Fibroblast of villous mesenchyme (primary cell): ENCODE data around the gene TSKU. TPM values are rescaled to one million over a fixed set of nuclear protein-coding genes. Genes with fewer than 3 reads are reported as not detected.

Source experiments
- DNase-seq: peaks from one replicate; pipeline ENCODE4 v3.0.0-alpha.2; 2010; ENCODE audit warnings: low read depth
- H3K4me3 ChIP-seq: 2 replicates; pipeline ENCODE4 v1.5.1; 2011; ENCODE audit warnings: low read depth, mild to moderate bottlenecking, low read length
- total RNA-seq: library from RNA; depleted of rRNA; stranded (reverse); fragments of >200 nt; gene quantifications from 2 replicates; pipeline ENCODE4 v1.2.3, GENCODE V29; 2012
- TF ChIP-seq, protein P1 (sequence below): IDR thresholded peaks from 2 replicates; pipeline ENCODE4 v1.5.1; 2012; ENCODE audit warnings: low read depth, mild to moderate bottlenecking, low read length; ENCODE audit not compliant: insufficient read depth

Gene TSKU
- total RNA-seq, 1 donor: 18.6 TPM

DNA sequence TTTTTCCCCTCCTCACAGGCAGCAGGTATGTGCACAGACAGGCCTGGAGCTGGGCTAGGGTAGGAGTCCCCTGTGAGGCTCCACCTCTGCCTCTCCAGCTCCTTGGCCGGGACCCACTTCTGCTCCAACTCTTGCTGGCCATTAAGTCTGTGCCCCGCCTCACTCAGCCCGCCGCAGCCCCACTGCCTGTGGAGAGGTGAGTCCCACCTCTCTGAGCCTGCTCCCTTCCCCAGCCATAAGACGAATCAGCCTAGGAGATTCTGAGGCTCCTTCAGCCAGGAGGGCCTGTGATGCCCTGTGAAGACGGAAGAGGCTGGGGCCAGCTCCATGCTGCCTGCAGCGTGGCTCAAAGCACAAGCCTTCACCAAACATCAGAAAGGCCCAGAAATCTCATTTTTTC, 23.0 kb downstream of the TSKU start:
- no peak overlapping the region for H3K4me3 ChIP-seq

DNA sequence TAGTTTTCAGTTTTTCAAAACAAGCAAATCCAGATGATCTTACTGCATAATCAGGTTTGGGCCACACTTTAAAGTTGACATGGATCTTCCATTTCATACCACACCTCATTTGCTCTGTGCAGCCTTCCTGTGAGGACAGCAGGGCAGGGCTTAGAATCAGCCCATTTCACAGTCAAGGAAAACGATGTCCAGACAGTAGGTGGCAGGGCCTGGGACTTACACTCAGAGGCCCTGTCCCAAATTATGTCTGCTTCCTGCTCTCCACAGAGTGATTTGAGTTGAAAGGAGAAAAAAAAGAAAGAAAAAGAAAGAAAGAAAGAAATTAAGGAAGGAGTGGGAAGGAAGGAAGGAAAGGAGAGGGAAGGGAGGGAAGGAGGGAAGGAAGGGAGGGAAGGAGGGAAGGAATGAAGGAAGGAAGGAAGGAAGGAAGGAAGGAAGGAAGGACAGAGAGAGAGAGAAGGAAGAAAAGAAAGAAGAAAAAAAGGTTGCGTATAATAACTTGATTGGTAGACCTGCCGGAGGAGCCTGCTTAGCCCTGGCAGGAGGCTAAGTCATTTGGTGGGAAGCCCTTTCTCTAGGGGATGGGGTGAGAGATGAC, 23.6 kb downstream of the TSKU start:
- TF ChIP-seq, protein P1, sequence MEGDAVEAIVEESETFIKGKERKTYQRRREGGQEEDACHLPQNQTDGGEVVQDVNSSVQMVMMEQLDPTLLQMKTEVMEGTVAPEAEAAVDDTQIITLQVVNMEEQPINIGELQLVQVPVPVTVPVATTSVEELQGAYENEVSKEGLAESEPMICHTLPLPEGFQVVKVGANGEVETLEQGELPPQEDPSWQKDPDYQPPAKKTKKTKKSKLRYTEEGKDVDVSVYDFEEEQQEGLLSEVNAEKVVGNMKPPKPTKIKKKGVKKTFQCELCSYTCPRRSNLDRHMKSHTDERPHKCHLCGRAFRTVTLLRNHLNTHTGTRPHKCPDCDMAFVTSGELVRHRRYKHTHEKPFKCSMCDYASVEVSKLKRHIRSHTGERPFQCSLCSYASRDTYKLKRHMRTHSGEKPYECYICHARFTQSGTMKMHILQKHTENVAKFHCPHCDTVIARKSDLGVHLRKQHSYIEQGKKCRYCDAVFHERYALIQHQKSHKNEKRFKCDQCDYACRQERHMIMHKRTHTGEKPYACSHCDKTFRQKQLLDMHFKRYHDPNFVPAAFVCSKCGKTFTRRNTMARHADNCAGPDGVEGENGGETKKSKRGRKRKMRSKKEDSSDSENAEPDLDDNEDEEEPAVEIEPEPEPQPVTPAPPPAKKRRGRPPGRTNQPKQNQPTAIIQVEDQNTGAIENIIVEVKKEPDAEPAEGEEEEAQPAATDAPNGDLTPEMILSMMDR: no peak
- DNase-seq: no peak
- H3K4me3 ChIP-seq: no peak overlapping the region

More for the DNA sequence above, 23.0 kb downstream of the TSKU start:
- TF ChIP-seq, protein P1: no peak
- no peak for DNase-seq

DNA sequence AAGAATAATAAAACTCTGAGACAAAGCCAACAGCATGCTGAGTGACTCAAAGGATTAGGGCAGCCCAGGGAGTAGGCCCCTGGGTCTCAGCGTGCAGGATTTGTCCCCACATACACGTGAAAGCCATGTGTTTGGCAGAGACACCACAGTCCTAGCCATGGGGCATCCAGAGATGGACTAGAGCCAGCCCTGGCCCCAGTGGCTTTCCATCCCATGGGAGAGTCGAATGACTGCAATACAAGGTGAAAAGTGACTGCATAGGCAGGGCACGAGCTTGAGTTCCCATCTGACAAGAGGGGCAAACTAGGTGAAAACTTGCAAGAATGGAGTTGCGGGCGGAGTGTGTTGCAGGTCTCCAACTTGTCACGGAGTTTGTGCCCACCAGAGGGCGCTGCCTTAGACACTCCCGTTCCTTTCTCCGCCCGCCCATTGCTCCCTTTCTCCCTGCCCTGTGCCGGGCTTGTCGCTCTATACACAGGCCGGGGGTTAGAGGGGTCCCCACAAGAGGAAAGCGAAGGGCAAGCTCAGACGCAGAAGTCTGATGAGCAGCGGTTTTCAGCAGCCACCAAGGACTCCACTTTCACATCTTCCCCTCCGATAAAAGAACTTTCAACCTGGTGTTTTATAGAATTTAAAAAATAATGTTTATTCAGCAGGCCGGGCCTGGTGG, 24.2 kb downstream of the TSKU start:
- TF ChIP-seq, protein P1: peak; percentile 74
- H3K4me3 ChIP-seq: no peak overlapping the region
- peak; percentile 79 for DNase-seq

DNA sequence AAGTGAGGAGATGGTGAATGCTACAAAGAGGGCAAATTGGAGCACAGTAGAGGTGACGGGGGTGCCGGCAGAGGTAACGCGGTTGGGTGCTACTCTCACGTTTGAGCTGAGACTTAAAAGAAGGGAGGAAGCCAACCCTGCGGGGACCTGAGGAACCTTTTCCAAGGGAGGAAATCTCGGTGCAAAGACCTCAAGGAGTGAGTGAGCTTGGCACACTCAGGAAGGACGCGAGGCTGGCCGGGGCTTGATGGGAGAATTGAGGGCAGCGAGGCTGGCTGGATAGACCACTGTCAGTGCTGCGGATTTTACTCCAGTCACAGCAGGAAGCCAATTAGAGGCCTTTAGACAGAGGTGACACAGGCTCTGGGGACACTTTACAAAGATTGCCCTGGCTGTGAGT, 25.0 kb downstream of the TSKU start:
- TF ChIP-seq, protein P1: no peak
- DNase-seq: no peak
- no peak overlapping the region for H3K4me3 ChIP-seq

DNA sequence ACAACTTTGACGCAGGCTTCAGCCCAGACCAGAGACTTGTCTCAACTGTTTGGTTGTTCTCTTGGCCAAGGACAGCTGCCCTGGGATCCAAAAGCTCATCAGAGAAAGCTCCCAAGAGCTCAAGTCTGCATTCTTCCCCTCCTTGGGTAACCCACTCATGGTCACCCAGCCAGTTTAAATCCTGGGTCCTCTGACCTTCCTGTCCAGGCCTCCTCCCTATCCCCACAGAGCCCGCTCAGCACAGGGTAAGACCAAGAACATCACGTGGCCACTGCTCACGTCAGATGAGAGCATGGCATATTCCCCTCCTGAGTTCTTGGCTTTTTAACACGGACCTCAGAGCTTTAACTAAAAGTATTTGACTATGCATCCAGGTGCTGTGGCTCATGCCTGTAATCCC, 25.8 kb downstream of the TSKU start:
- no peak overlapping the region for H3K4me3 ChIP-seq
- TF ChIP-seq, protein P1: no peak
- no peak for DNase-seq

DNA sequence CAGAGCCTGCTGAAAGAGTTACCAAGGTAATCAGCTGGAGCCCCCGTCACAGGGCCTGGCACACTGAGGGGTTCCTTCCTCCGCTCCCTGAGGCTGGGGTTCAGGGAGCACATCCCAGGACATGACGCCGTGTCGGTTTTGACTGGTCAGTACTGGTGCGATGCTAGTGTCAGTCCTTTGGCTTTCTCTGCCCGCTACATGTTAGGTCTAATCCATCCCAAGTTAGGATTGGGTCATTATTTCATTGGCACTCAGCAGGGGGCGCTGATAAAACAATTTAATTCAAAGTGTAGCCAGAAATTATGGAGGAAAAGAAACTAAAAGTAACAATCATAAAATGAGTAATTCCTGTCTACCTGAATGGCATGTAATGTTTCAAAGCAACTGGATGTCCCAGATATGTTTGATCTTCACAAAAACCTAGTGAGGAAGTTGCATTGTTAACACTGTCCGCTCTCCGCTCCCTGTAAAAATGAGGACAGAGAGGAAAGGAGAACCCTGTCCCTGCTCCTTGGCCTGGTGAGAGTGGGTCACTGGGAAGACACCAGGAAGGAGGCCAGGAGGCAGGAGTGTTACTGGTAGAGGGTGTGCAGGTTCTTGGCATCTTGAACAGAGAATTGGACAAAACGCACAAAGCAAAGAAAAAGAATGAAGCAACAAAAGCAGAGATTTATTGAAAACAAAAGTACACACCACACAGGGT, 27.1 kb downstream of the TSKU start:
- H3K4me3 ChIP-seq: no peak overlapping the region
- TF ChIP-seq, protein P1: peak; percentile 60
- no peak for DNase-seq
